ENCODE measurements around the gene SLC6A6.

SLC6A6 gene

GRCh38 chr3:14478956-14479550, 76.6 kb downstream of the SLC6A6 start:
- peaks cover 9% of the 10 kb centered on the region for H3K36me3 ChIP-seq (ENCODE audit: control insufficient read depth, insufficient read depth, low read length, severe bottlenecking)
- H3K9ac ChIP-seq (ENCODE audit: low read length) = no peak overlapping the region
- peaks cover 8% of the 10 kb centered on the region for H3K4me1 ChIP-seq (ENCODE audit: control insufficient read depth, insufficient read depth, low read length)
- DNase-seq (ENCODE audit: low read depth) = no peak
- no peaks in the 10 kb centered on the region for H3K27me3 ChIP-seq (replicated peaks; ENCODE audit: control insufficient read depth, insufficient read depth, low read length)
- H3K4me3 ChIP-seq (ENCODE audit: low read length) = no peak overlapping the region
- no peaks in the 10 kb centered on the region for H3K9me3 ChIP-seq (ENCODE audit: control insufficient read depth, low read length)

DNA sequence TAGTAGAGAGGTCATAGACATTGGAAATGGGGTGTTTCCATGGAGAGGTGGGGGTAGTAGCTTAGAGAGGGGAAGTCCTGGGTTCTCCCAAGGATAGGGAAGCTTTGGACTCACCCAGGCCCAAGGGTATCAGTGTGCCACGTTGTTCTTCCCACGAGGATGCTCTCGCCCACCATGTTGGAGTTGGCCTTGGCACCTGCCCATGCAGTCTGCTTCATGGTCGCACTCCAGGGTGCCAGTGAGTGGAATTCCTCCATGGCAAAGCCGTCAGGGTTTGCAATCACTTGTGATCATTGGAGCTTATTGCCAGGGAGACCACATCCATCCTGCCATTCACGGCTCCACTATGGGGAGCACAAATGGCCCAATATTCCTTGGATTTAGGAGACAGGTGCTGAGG, 77.2 kb downstream of the SLC6A6 start:
- Histone ChIP-seq H3K9ac (ENCODE audit: low read length) (no peak overlapping the region), H3K27me3 (replicated peaks; ENCODE audit: control insufficient read depth, insufficient read depth, low read length) (no peaks in the 10 kb centered on the region), H3K4me1 (ENCODE audit: control insufficient read depth, insufficient read depth, low read length) (peaks cover 8% of the 10 kb centered on the region), H3K4me3 (ENCODE audit: low read length) (no peak overlapping the region), H3K9me3 (ENCODE audit: control insufficient read depth, low read length) (no peaks in the 10 kb centered on the region), H3K36me3 (ENCODE audit: control insufficient read depth, insufficient read depth, low read length, severe bottlenecking) (peaks cover 9% of the 10 kb centered on the region)
- DNase-seq (ENCODE audit: low read depth) = no peak

DNA sequence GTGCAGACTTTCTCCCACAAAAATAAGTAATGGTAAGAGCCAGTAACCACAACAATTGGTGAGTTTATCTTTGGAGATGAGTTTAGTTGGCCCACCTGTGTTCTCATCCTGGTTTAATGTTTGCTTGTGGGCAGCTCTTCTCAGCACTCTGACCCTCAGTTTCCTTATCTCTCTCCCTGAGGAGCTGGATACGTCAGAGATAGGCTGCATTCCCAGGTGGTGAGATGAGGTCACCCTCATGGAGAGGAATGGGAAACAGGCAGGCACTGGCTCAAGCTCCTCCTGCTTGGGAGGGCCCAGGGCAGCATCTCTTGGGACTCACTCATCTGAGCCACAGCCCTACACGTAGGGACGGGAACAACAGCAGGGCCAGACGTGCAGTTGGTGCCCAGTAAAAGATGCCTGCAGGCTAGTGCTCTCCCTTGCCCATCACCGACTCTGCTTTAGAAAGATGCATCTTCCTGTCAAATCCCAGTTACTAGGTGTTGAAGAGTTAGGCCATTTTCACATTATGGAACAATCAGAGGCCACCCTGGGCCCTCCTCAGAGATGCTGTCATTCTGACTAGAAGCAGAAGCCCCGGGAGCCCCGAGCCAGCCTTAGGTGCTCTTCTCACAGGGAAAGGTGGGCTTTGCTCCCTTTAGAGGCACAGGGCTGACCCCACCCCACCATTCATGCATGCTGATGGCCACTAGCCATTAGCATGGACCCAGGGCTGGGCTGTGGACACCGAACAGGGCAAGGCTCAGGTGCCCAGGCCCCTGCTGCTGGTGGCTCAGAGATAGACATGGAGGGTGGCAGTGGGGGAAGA, 78.0 kb downstream of the SLC6A6 start:
- DNase-seq (ENCODE audit: low read depth) = no peak
- Histone ChIP-seq H3K9ac (ENCODE audit: low read length) (no peak overlapping the region), H3K36me3 (ENCODE audit: control insufficient read depth, insufficient read depth, low read length, severe bottlenecking) (peaks cover 16% of the 10 kb centered on the region), H3K27me3 (replicated peaks; ENCODE audit: control insufficient read depth, insufficient read depth, low read length) (no peaks in the 10 kb centered on the region), H3K4me3 (ENCODE audit: low read length) (no peak overlapping the region), H3K9me3 (ENCODE audit: control insufficient read depth, low read length) (no peaks in the 10 kb centered on the region), H3K4me1 (ENCODE audit: control insufficient read depth, insufficient read depth, low read length) (peaks cover 8% of the 10 kb centered on the region)

GRCh38 chr3:14481018-14481645, 78.7 kb downstream of the SLC6A6 start:
- Histone ChIP-seq H3K9me3 (ENCODE audit: control insufficient read depth, low read length) (no peaks in the 10 kb centered on the region), H3K4me3 (ENCODE audit: low read length) (no peak overlapping the region), H3K36me3 (ENCODE audit: control insufficient read depth, insufficient read depth, low read length, severe bottlenecking) (peaks cover 20% of the 10 kb centered on the region), H3K9ac (ENCODE audit: low read length) (no peak overlapping the region), H3K27me3 (replicated peaks; ENCODE audit: control insufficient read depth, insufficient read depth, low read length) (no peaks in the 10 kb centered on the region), H3K4me1 (ENCODE audit: control insufficient read depth, insufficient read depth, low read length) (peaks cover 8% of the 10 kb centered on the region)
- no peak for DNase-seq (ENCODE audit: low read depth)

DNA sequence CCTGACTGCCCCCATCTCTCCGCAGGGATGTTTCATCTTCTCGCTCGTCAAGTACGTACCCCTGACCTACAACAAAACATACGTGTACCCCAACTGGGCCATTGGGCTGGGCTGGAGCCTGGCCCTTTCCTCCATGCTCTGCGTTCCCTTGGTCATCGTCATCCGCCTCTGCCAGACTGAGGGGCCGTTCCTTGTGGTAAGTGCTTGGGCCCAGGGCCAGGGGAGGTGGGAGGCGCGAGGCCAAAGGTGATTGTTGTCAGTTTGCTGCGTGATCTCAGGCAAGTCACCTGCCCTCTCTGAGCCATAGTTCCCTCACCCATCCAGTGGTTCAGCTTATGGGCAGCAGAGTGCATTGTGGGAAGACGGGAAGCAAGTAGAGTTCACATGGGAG, 79.2 kb downstream of the SLC6A6 start:
- peaks cover 20% of the 10 kb centered on the region for H3K36me3 ChIP-seq (ENCODE audit: control insufficient read depth, insufficient read depth, low read length, severe bottlenecking)
- H3K9me3 ChIP-seq (ENCODE audit: control insufficient read depth, low read length) = no peaks in the 10 kb centered on the region
- H3K9ac ChIP-seq (ENCODE audit: low read length) = no peak overlapping the region
- no peak overlapping the region for H3K4me3 ChIP-seq (ENCODE audit: low read length)
- peaks cover 8% of the 10 kb centered on the region for H3K4me1 ChIP-seq (ENCODE audit: control insufficient read depth, insufficient read depth, low read length)
- no peaks in the 10 kb centered on the region for H3K27me3 ChIP-seq (replicated peaks; ENCODE audit: control insufficient read depth, insufficient read depth, low read length)
- DNase-seq (ENCODE audit: low read depth) = no peak

GRCh38 chr3:14482271-14482721, 79.9 kb downstream of the SLC6A6 start:
- no peaks in the 10 kb centered on the region for H3K9me3 ChIP-seq (ENCODE audit: control insufficient read depth, low read length)
- DNase-seq (ENCODE audit: low read depth) = no peak
- no peak overlapping the region for H3K9ac ChIP-seq (ENCODE audit: low read length)
- H3K36me3 ChIP-seq (ENCODE audit: control insufficient read depth, insufficient read depth, low read length, severe bottlenecking) = peaks cover 15% of the 10 kb centered on the region
- H3K4me3 ChIP-seq (ENCODE audit: low read length) = no peak overlapping the region
- no peaks in the 10 kb centered on the region for H3K27me3 ChIP-seq (replicated peaks; ENCODE audit: control insufficient read depth, insufficient read depth, low read length)
- peaks cover 8% of the 10 kb centered on the region for H3K4me1 ChIP-seq (ENCODE audit: control insufficient read depth, insufficient read depth, low read length)

- Histone ChIP-seq H3K9me3 (ENCODE audit: control insufficient read depth, low read length) (no peaks in the 10 kb centered on the region), H3K27me3 (replicated peaks; ENCODE audit: control insufficient read depth, insufficient read depth, low read length) (no peaks in the 10 kb centered on the region), H3K36me3 (ENCODE audit: control insufficient read depth, insufficient read depth, low read length, severe bottlenecking) (peaks cover 14% of the 10 kb centered on the region), H3K4me1 (ENCODE audit: control insufficient read depth, insufficient read depth, low read length) (peaks cover 8% of the 10 kb centered on the region), H3K4me3 (ENCODE audit: low read length) (no peak overlapping the region), H3K9ac (ENCODE audit: low read length) (no peak overlapping the region)
- DNase-seq (ENCODE audit: low read depth) = no peak
Measured at GRCh38 chr3:14483286-14483685, 80.9 kb downstream of the SLC6A6 start.

DNA sequence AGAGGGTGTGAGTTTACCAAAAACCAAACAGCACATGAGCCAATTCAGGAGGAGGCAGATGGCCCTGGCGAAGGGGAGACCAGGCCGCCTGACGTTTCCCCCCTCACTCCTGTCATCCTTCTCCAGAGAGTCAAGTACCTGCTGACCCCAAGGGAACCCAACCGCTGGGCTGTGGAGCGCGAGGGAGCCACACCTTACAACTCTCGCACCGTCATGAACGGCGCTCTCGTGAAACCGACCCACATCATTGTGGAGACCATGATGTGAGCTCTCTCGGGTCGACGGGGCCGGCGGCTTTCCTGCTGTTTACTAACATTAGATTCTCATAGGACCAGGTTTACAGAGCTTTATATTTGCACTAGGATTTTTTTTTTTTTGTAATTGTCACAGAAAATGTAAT, 82.3 kb downstream of the SLC6A6 start:
- peaks cover 11% of the 10 kb centered on the region for H3K4me1 ChIP-seq (ENCODE audit: control insufficient read depth, insufficient read depth, low read length)
- H3K9ac ChIP-seq (ENCODE audit: low read length) = no peak overlapping the region
- H3K9me3 ChIP-seq (ENCODE audit: control insufficient read depth, low read length) = no peaks in the 10 kb centered on the region
- DNase-seq (ENCODE audit: low read depth) = no peak
- H3K4me3 ChIP-seq (ENCODE audit: low read length) = no peak overlapping the region
- no peaks in the 10 kb centered on the region for H3K27me3 ChIP-seq (replicated peaks; ENCODE audit: control insufficient read depth, insufficient read depth, low read length)
- H3K36me3 ChIP-seq (ENCODE audit: control insufficient read depth, insufficient read depth, low read length, severe bottlenecking) = peaks cover 18% of the 10 kb centered on the region

DNA sequence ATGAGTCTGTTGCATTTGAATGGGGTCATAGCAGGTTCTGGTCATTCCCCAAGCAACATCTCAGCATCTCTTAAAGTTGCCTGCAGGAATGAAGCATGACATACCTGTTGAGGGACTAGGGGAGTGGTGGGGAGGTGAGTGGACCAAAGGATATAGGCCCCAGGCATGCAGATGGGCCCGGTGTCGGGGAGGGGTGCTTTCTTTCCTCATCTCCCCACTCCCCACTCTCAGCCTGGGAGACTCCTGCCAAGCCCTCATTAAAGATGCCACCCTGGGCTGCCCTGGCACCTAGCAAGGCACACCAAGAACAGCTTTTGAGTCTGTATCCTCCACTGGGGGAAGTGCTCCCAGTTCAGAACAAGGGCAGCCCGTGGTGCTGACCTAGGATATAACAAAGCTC, 83.6 kb downstream of the SLC6A6 start:
- Histone ChIP-seq H3K27me3 (replicated peaks; ENCODE audit: control insufficient read depth, insufficient read depth, low read length) (no peaks in the 10 kb centered on the region), H3K4me3 (ENCODE audit: low read length) (no peak overlapping the region), H3K36me3 (ENCODE audit: control insufficient read depth, insufficient read depth, low read length, severe bottlenecking) (peaks cover 18% of the 10 kb centered on the region), H3K4me1 (ENCODE audit: control insufficient read depth, insufficient read depth, low read length) (peaks cover 11% of the 10 kb centered on the region), H3K9me3 (ENCODE audit: control insufficient read depth, low read length) (no peaks in the 10 kb centered on the region), H3K9ac (ENCODE audit: low read length) (no peak overlapping the region)
- DNase-seq (ENCODE audit: low read depth) = no peak

DNA sequence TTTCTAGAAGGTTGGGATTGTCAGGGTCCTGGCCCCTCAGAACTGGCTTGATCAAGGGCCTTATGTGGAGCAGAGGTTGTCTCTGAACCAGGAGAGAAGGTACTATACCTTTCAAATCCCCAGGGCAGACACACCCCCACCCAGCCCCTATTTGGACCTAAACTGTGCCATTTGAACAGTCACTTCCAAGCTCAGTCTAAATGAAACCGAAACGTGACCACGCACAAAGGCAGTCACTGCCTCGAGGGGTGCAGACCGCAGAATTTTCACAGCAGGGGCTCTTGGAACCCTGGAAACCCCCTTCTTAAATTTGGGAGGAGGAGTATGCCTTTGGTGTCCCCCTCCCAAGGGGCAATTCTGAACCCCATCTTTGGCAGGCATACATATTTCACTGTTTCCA, 84.1 kb downstream of the SLC6A6 start:
- peaks cover 11% of the 10 kb centered on the region for H3K4me1 ChIP-seq (ENCODE audit: control insufficient read depth, insufficient read depth, low read length)
- peaks cover 18% of the 10 kb centered on the region for H3K36me3 ChIP-seq (ENCODE audit: control insufficient read depth, insufficient read depth, low read length, severe bottlenecking)
- H3K4me3 ChIP-seq (ENCODE audit: low read length) = no peak overlapping the region
- no peaks in the 10 kb centered on the region for H3K27me3 ChIP-seq (replicated peaks; ENCODE audit: control insufficient read depth, insufficient read depth, low read length)
- no peak for DNase-seq (ENCODE audit: low read depth)
- H3K9me3 ChIP-seq (ENCODE audit: control insufficient read depth, low read length) = no peaks in the 10 kb centered on the region
- H3K9ac ChIP-seq (ENCODE audit: low read length) = no peak overlapping the region

DNA sequence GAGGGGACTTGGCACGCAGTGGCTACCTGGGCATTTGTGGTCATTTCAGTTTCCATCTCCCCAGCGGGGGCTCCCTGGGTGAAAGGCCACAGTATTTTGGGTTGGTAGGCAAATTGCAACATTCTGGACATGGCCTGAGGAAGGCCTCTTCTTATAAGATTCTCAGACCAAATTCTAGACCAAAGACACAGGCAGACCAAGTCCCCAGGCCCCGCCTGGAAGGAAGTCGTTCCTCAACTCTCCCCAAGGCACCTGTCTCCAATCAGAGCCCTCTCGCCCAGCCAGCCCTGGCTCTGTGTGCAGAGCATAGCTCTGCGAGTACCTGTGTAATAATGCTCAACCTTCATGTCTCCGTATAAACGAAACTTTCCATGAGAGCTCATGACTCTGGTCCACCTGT, 84.7 kb downstream of the SLC6A6 start:
- DNase-seq (ENCODE audit: low read depth) = no peak
- peaks cover 18% of the 10 kb centered on the region for H3K36me3 ChIP-seq (ENCODE audit: control insufficient read depth, insufficient read depth, low read length, severe bottlenecking)
- H3K4me1 ChIP-seq (ENCODE audit: control insufficient read depth, insufficient read depth, low read length) = peaks cover 8% of the 10 kb centered on the region

More for the DNA sequence above, 84.7 kb downstream of the SLC6A6 start:
- H3K9ac ChIP-seq (ENCODE audit: low read length) = no peak overlapping the region
- H3K27me3 ChIP-seq (replicated peaks; ENCODE audit: control insufficient read depth, insufficient read depth, low read length) = no peaks in the 10 kb centered on the region
- no peaks in the 10 kb centered on the region for H3K9me3 ChIP-seq (ENCODE audit: control insufficient read depth, low read length)
- no peak overlapping the region for H3K4me3 ChIP-seq (ENCODE audit: low read length)
